H1 (cell line): ENCODE measurements around the gene ZNF44. TPM values are rescaled to one million over a fixed set of nuclear protein-coding genes. Genes with fewer than 3 reads are reported as not detected.

Experiments
- CTCF ChIA-PET: fragments of 300-600 bp; sonication (Branson Sonifier 250); formaldehyde crosslinking; loops from one replicate; lab custom pipeline; 2021; ENCODE audit not compliant: partially characterized antibody; lab: Charles Lee
- POLR2A ChIA-PET: fragments of 300-600 bp; sonication (Branson Sonifier 250); formaldehyde crosslinking; loops from one replicate; lab custom pipeline; 2021; ENCODE audit warnings: inconsistent platforms; ENCODE audit not compliant: partially characterized antibody; lab: Charles Lee
- DNase-seq, 2 experiments: peaks; one replicate each; pipeline versions ENCODE4 v3.0.0 to v3.0.0-alpha.2; 2010 to 2022; ENCODE audit warnings: low spot score in 2 of 2, low read depth in 1 of 2, mixed read lengths in 1 of 2
- FAIRE-seq: peaks from 2 replicates; lab custom pipeline; 2011; peaks lifted over from hg19 to GRCh38; lab: Jason Lieb, UNC
- H2AFZ ChIP-seq: 2 replicates; pipeline ENCODE4 v1.8.1; 2012; ENCODE audit warnings: low read length, inconsistent platforms
- H2AK5ac ChIP-seq: 2 replicates; pipeline ENCODE4 v1.6.1; 2013; ENCODE audit warnings: low read depth, low read length
- H2BK120ac ChIP-seq: replicated peaks from 2 replicates; pipeline ENCODE3; 2013; ENCODE audit warnings: low read depth, low read length, inconsistent platforms
- H2BK12ac ChIP-seq: 2 replicates; pipeline ENCODE4 v1.6.1; 2013; ENCODE audit warnings: low read depth, low read length
- H2BK15ac ChIP-seq: 2 replicates; pipeline ENCODE4 v1.6.1; 2013; ENCODE audit warnings: low read length
- H2BK20ac ChIP-seq: 2 replicates; pipeline ENCODE4 v1.6.1; 2013; ENCODE audit warnings: low read length
- H2BK5ac ChIP-seq: 2 replicates; pipeline ENCODE4 v1.6.1; 2013; ENCODE audit warnings: low read depth, low read length
- H3K14ac ChIP-seq: 2 replicates; pipeline ENCODE4 v1.6.1; 2013; ENCODE audit warnings: inconsistent platforms; ENCODE audit not compliant: insufficient read length
- H3K18ac ChIP-seq: 2 replicates; pipeline ENCODE4 v1.6.1; 2013; ENCODE audit warnings: low read length; ENCODE audit errors: extremely low read depth
- H3K23ac ChIP-seq: 2 replicates; pipeline ENCODE4 v1.6.1; 2013; ENCODE audit warnings: inconsistent platforms; ENCODE audit not compliant: insufficient read length
- H3K23me2 ChIP-seq: 2 replicates; pipeline ENCODE4 v1.6.1; 2013; ENCODE audit warnings: low read depth, low read length
- H3K27ac ChIP-seq: 2 replicates; pipeline ENCODE4 v1.6.1; 2011; ENCODE audit warnings: low read depth, low read length, inconsistent platforms
- H3K27me3 ChIP-seq, 4 experiments: replicated peaks in 1 of 4; 1 replicate in 1 of 4; 2 replicates in 3 of 4; pipeline versions ENCODE4 v1.6.1 to v1.8.1; 2011 to 2013; ENCODE audit warnings: low read length in 3 of 4, mild to moderate bottlenecking in 3 of 4, inconsistent platforms in 2 of 4, mixed read lengths in 2 of 4, moderate library complexity in 1 of 4; ENCODE audit not compliant: control insufficient read depth in 3 of 4, insufficient read depth in 3 of 4; ENCODE audit errors: extremely low read depth in 1 of 4
- H3K36me3 ChIP-seq, 4 experiments: 2 replicates each; pipeline versions ENCODE4 v1.6.1 to v1.8.1; 2011 to 2013; ENCODE audit warnings: mild to moderate bottlenecking in 4 of 4, low read length in 3 of 4, moderate library complexity in 2 of 4, control low read depth in 1 of 4, inconsistent platforms in 1 of 4; ENCODE audit not compliant: insufficient read depth in 4 of 4, control insufficient read depth in 2 of 4
- H3K4ac ChIP-seq: replicated peaks from 2 replicates; pipeline ENCODE3; 2013; ENCODE audit warnings: low read length, low read depth, mixed read lengths, inconsistent platforms; ENCODE audit not compliant: insufficient read length
- H3K4me1 ChIP-seq, 4 experiments: replicated peaks in 1 of 4; 1 replicate in 1 of 4; 2 replicates in 3 of 4; pipeline versions ENCODE4 v1.6.1 to v1.8.1; 2011 to 2013; ENCODE audit warnings: low read length in 3 of 4, inconsistent platforms in 2 of 4, mixed read lengths in 1 of 4; ENCODE audit not compliant: insufficient read depth in 4 of 4, control insufficient read depth in 3 of 4
- H3K4me2 ChIP-seq, 2 experiments: 2 replicates each; pipeline versions ENCODE4 v1.6.1 to v1.8.1; 2011 to 2013; ENCODE audit warnings: low read depth in 2 of 2, low read length in 2 of 2, control low read depth in 1 of 2, inconsistent platforms in 1 of 2, mild to moderate bottlenecking in 1 of 2; ENCODE audit not compliant: insufficient read depth in 1 of 2
- H3K4me3 ChIP-seq, 4 experiments: fragments of 200-600, 300-600 bp in 1 of 4; sonication (generic), shearing (Covaris generic), sonication (Bioruptor Twin) in 1 of 4; 2 replicates each; pipeline versions ENCODE4 v1.5.1 to v1.8.1; 2011 to 2016; ENCODE audit warnings: low read length in 4 of 4, low read depth in 3 of 4, control low read depth in 2 of 4, inconsistent platforms in 2 of 4, mild to moderate bottlenecking in 2 of 4, mixed read lengths in 1 of 4, moderate library complexity in 1 of 4; ENCODE audit not compliant: insufficient read depth in 2 of 4; ENCODE audit errors: extremely low read depth in 1 of 4
- H3K56ac ChIP-seq: replicated peaks from 2 replicates; pipeline ENCODE3; 2013; ENCODE audit warnings: low read depth, mild to moderate bottlenecking, mixed read lengths, low read length, inconsistent platforms; ENCODE audit not compliant: insufficient read length
- H3K79me1 ChIP-seq: 2 replicates; pipeline ENCODE4 v1.6.1; 2013; ENCODE audit warnings: low read depth, low read length, control low read depth
- H3K79me2 ChIP-seq, 2 experiments: 2 replicates each; pipeline versions ENCODE4 v1.6.1 to v1.8.1; 2012 to 2013; ENCODE audit warnings: low read length in 2 of 2, mild to moderate bottlenecking in 2 of 2, inconsistent platforms in 1 of 2; ENCODE audit not compliant: insufficient read depth in 2 of 2, control insufficient read depth in 1 of 2
- H3K9ac ChIP-seq, 4 experiments: replicated peaks in 1 of 4; 1 replicate in 1 of 4; 2 replicates in 3 of 4; pipeline versions ENCODE4 v1.6.1 to v1.8.1; 2011 to 2013; ENCODE audit warnings: low read depth in 3 of 4, low read length in 3 of 4, control low read depth in 2 of 4, mild to moderate bottlenecking in 2 of 4, moderate library complexity in 2 of 4, inconsistent platforms in 1 of 4; ENCODE audit errors: extremely low read depth in 1 of 4
- H3K9me3 ChIP-seq, 2 experiments: 2 replicates each; pipeline versions ENCODE4 v1.6.1 to v1.8.1; 2012 to 2013; ENCODE audit warnings: mild to moderate bottlenecking in 2 of 2, moderate library complexity in 2 of 2, control low read depth in 1 of 2, inconsistent platforms in 1 of 2, low read depth in 1 of 2, low read length in 1 of 2, mixed read lengths in 1 of 2; ENCODE audit not compliant: insufficient read depth in 2 of 2
- H4K20me1 ChIP-seq, 2 experiments: replicated peaks in 1 of 2; 2 replicates each; pipeline versions ENCODE3 to v1.8.1; 2011 to 2013; ENCODE audit warnings: inconsistent platforms in 2 of 2, low read length in 2 of 2, mild to moderate bottlenecking in 1 of 2; ENCODE audit not compliant: insufficient read depth in 2 of 2, control insufficient read depth in 1 of 2
- H4K5ac ChIP-seq: 2 replicates; pipeline ENCODE4 v1.6.1; 2013; ENCODE audit warnings: low read length, low read depth, mixed read lengths, inconsistent platforms; ENCODE audit not compliant: insufficient read length
- H4K8ac ChIP-seq: 2 replicates; pipeline ENCODE4 v1.8.0; 2013; ENCODE audit warnings: mild to moderate bottlenecking, moderate library complexity, low read length, inconsistent platforms; ENCODE audit not compliant: insufficient read depth; ENCODE audit errors: extremely low read depth
- H4K91ac ChIP-seq: replicated peaks from 2 replicates; pipeline ENCODE3; 2013; ENCODE audit warnings: low read length, mixed read lengths, inconsistent platforms; ENCODE audit not compliant: insufficient read length
- BCL11A ChIP-seq, 2 experiments: IDR thresholded peaks; one replicate each; pipeline ENCODE4 v1.6.1; 2011; ENCODE audit warnings: low read depth in 2 of 2, low read length in 2 of 2, mild to moderate bottlenecking in 2 of 2
- CEBPB ChIP-seq: IDR thresholded peaks from 2 replicates; pipeline ENCODE4 v1.6.1; 2012; ENCODE audit warnings: low read depth, low read length
- CHD1 ChIP-seq: IDR thresholded peaks from 2 replicates; pipeline ENCODE4 v1.6.1; 2012; ENCODE audit warnings: low read depth, low read length, improper control_type of control experiment
- CTBP2 ChIP-seq: IDR thresholded peaks from 2 replicates; pipeline ENCODE4 v1.7.0; 2011; ENCODE audit warnings: borderline replicate concordance, mild to moderate bottlenecking, moderate library complexity, mixed read lengths, low read length; ENCODE audit not compliant: insufficient read depth, insufficient read length
- FOSL1 ChIP-seq: IDR thresholded peaks from 2 replicates; pipeline ENCODE4 v1.6.1; 2011; ENCODE audit warnings: mild to moderate bottlenecking, low read depth, low read length, moderate library complexity; ENCODE audit not compliant: insufficient read depth
- HDAC2 ChIP-seq, 2 experiments: fragments of 300-600 bp in 1 of 2; sonication (generic) in 1 of 2; IDR thresholded peaks; 2 replicates each; pipeline ENCODE4 v1.6.1; 2011 to 2012; ENCODE audit warnings: low read depth in 2 of 2, low read length in 2 of 2, mild to moderate bottlenecking in 2 of 2, moderate library complexity in 2 of 2, borderline replicate concordance in 1 of 2, inconsistent platforms in 1 of 2
- JUN ChIP-seq: IDR thresholded peaks from 2 replicates; pipeline ENCODE4 v1.6.1; 2011; ENCODE audit warnings: low read depth, mild to moderate bottlenecking, improper control_type of control experiment, low read length
- KDM5A ChIP-seq: fragments of 200-600 bp; IDR thresholded peaks from 2 replicates; pipeline ENCODE4 v1.7.1; 2012; ENCODE audit warnings: mild to moderate bottlenecking, low read length, inconsistent platforms, mixed read lengths
- PHF8 ChIP-seq: fragments of 200-600 bp; sonication (generic); conservative IDR thresholded peaks from 2 replicates; pipeline ENCODE4 v1.7.1; 2012; ENCODE audit warnings: low read depth, mild to moderate bottlenecking, inconsistent platforms, low read length, moderate library complexity
- POLR2A ChIP-seq, 2 experiments: IDR thresholded peaks; 1 replicate in 1 of 2; 2 replicates in 1 of 2; pipeline ENCODE4 v1.6.1; 2011; ENCODE audit warnings: low read depth in 2 of 2, low read length in 2 of 2, mild to moderate bottlenecking in 2 of 2; ENCODE audit errors: control extremely low read depth in 1 of 2
- POLR2AphosphoS5 ChIP-seq: IDR thresholded peaks from 2 replicates; pipeline ENCODE4 v1.6.1; 2011; ENCODE audit warnings: low read depth, low read length
- RAD21 ChIP-seq, 2 experiments: IDR thresholded peaks in 1 of 2; conservative IDR thresholded peaks in 1 of 2; 2 replicates each; pipeline ENCODE4 v1.6.1; 2011; ENCODE audit warnings: low read depth in 2 of 2, low read length in 2 of 2, improper control_type of control experiment in 1 of 2, inconsistent platforms in 1 of 2, mild to moderate bottlenecking in 1 of 2, moderate library complexity in 1 of 2
- TAF1 ChIP-seq: IDR thresholded peaks from 2 replicates; pipeline ENCODE4 v1.6.1; 2011; ENCODE audit warnings: mild to moderate bottlenecking, low read depth, low read length
- WGBS, 2 experiments: shearing (Covaris generic) in 1 of 2; methylation state at CpG; one replicate each; pipeline versions ENCODE4 v1.1.6 to v1.1.7; 2013 to 2015; ENCODE audit warnings: low lambda C conversion rate in 2 of 2, mixed read lengths in 2 of 2, inconsistent platforms in 1 of 2, low coverage in 1 of 2, missing lambda C conversion rate in 1 of 2; ENCODE audit not compliant: insufficient replicate concordance in 2 of 2, insufficient coverage in 1 of 2, insufficient read length in 1 of 2; ENCODE audit errors: extremely low coverage in 1 of 2, missing lambda C conversion rate in 1 of 2; 5-methylcytosine and 5-hydroxymethylcytosine counted together
- polyA plus RNA-seq, 7 experiments: library from polyadenylated mRNA; depleted of rRNA in 3 of 7; stranded (reverse) in 5 of 7; unstranded in 2 of 7; fragments of >200 nt in 5 of 7; fragments of 200-250 nt in 2 of 7; gene quantifications; 1 replicate in 5 of 7; 2 replicates in 1 of 7; 4 replicates in 1 of 7; pipeline versions ENCODE4 v1.2.1 to v1.2.3, GENCODE V29; 2011 to 2013; ENCODE audit warnings: missing spikeins in 2 of 7, mixed read lengths in 2 of 7
- total RNA-seq: library from RNA; stranded (reverse); fragmentation: NEBNext Ultra II Directional; extraction: Animal tissue kit (Norgen Biotek cat#: 25700); gene quantifications from 2 replicates; pipeline ENCODE4 v1.2.1, GENCODE V29; 2021

The ZNF44 gene
- total and polyA plus RNA-seq, 2 of the 8 experiments (the other 6 are each of a cell fraction or from before 2014, with no cell fraction given): 1.3 to 2.8 TPM

- POLR2A ChIA-PET: no interaction called here
- Histone ChIP-seq H2BK12ac (no peak overlapping the region), H3K4me3 (no peak overlapping the region), H2BK15ac (no peak overlapping the region), H4K20me1 (no peaks in the 10 kb centered on the region), H3K9me3 (peaks cover 40 to 63% of the 10 kb centered on the region in 2 experiments), H3K27me3 (no peaks in the 10 kb centered on the region), H4K5ac (no peak overlapping the region), H2AK5ac (no peak overlapping the region), H2BK5ac (no peak overlapping the region), H3K18ac (no peak overlapping the region), H3K56ac (no peak overlapping the region), H2BK20ac (no peak overlapping the region), H3K79me2 (no peaks in the 10 kb centered on the region), H2AFZ (no peak overlapping the region), H3K23ac (no peak overlapping the region), H4K91ac (no peak overlapping the region), H3K23me2 (no peaks in the 10 kb centered on the region), H3K36me3 (peaks cover 0 to 13% (median 2%) of the 10 kb centered on the region in 4 experiments; a peak in 3 of 8 replicates), H3K9ac (no peak overlapping the region), H3K79me1 (no peaks in the 10 kb centered on the region), H3K27ac (no peak overlapping the region), H3K4me1 (no peaks in the 10 kb centered on the region), H3K4ac (no peak overlapping the region), H3K14ac (no peak overlapping the region), H2BK120ac (no peak overlapping the region), H4K8ac (no peak overlapping the region), H3K4me2 (no peak overlapping the region)
- no peak for DNase-seq
- 89% methylated on average over 36 of the region's 46 CpGs; no CpG with 5 or more reads in 1 of the 2 experiments for WGBS, 2 experiments
- FAIRE-seq: no peak
- CTCF ChIA-PET: interaction anchor here (0.5 kb wide), 1 partner anchor 69 kb away, joined by 3 read pairs; no protein-coding TSS in a partner anchor
- TF ChIP-seq CHD1 (no peak), PHF8 (no peak), POLR2AphosphoS5 (no peak), HDAC2 (IDR thresholded peaks at IDR 0.05; ENCODE audit: borderline replicate concordance in 1 of 2, low read depth in 2 of 2, low read length in 2 of 2) (no peak), CTBP2 (no peak), POLR2A (IDR thresholded peaks at IDR 0.05; ENCODE audit: control extremely low read depth in 1 of 2, low read depth in 2 of 2, low read length in 2 of 2) (no peak), JUN (no peak), BCL11A (IDR thresholded peaks at IDR 0.05; ENCODE audit: low read depth in 2 of 2, low read length in 2 of 2) (no peak), TAF1 (no peak), CEBPB (no peak), KDM5A (no peak), RAD21 (IDR thresholded peaks at IDR 0.05 in 1 of 2, conservative IDR thresholded peaks at IDR 0.05 in 1 of 2; ENCODE audit: low read depth in 2 of 2, low read length in 2 of 2) (no peak), FOSL1 (no peak)
These were observed 28.6 kb downstream of the ZNF44 start for GRCh38 chr19:12265921-12266704.
